ENCODE results near the gene GRIK3. TPM values are rescaled to one million over a fixed set of nuclear protein-coding genes. Genes with fewer than 3 reads are reported as not detected.

Gene GRIK3
- total RNA-seq, 1 experiment from 2014 or later = not detected

GRCh38 chr1:36857754-36858153 is 176.6 kb downstream of the GRIK3 start:
- no peak for DNase-seq (ENCODE audit: low spot score)

GRCh38 chr1:36855699-36856494 is 178.4 kb downstream of the GRIK3 start:
- DNase-seq (ENCODE audit: low spot score) = no peak

GRCh38 chr1:36853638-36854037 is 180.7 kb downstream of the GRIK3 start:
- DNase-seq (ENCODE audit: low spot score) = no peak

- DNase-seq (ENCODE audit: low spot score) = no peak
These were observed 181.7 kb downstream of the GRIK3 start for GRCh38 chr1:36852586-36852985.

GRCh38 chr1:36851595-36851994 is 182.7 kb downstream of the GRIK3 start:
- no peak for DNase-seq (ENCODE audit: low spot score)

- DNase-seq (ENCODE audit: low spot score) = no peak
These were observed 183.2 kb downstream of the GRIK3 start for GRCh38 chr1:36851087-36851486.

- DNase-seq (ENCODE audit: low spot score) = no peak
These were observed 184.4 kb downstream of the GRIK3 start for GRCh38 chr1:36849956-36850355.

GRCh38 chr1:36847761-36848160 is 186.6 kb downstream of the GRIK3 start:
- DNase-seq (ENCODE audit: low spot score) = no peak

GRCh38 chr1:36847186-36847585 is 187.1 kb downstream of the GRIK3 start:
- no peak for DNase-seq (ENCODE audit: low spot score)

- DNase-seq (ENCODE audit: low spot score) = no peak
These were observed 188.0 kb downstream of the GRIK3 start for GRCh38 chr1:36846357-36846756.

GRCh38 chr1:36845802-36846201 is 188.5 kb downstream of the GRIK3 start:
- no peak for DNase-seq (ENCODE audit: low spot score)

- no peak for DNase-seq (ENCODE audit: low spot score)
These were observed 189.4 kb downstream of the GRIK3 start for GRCh38 chr1:36844917-36845316.

- DNase-seq (ENCODE audit: low spot score) = no peak
These were observed 190.3 kb downstream of the GRIK3 start for GRCh38 chr1:36843906-36844610.

GRCh38 chr1:36843027-36843426 is 191.3 kb downstream of the GRIK3 start:
- DNase-seq (ENCODE audit: low spot score) = no peak

- no peak for DNase-seq (ENCODE audit: low spot score)
These were observed 191.9 kb downstream of the GRIK3 start for GRCh38 chr1:36842448-36842847.

GRCh38 chr1:36839485-36839884 is 194.8 kb downstream of the GRIK3 start:
- no peak for DNase-seq (ENCODE audit: low spot score)

- DNase-seq (ENCODE audit: low spot score) = no peak
These were observed 195.4 kb downstream of the GRIK3 start for GRCh38 chr1:36838888-36839287.

GRCh38 chr1:36836916-36837315 is 197.4 kb downstream of the GRIK3 start:
- DNase-seq (ENCODE audit: low spot score) = no peak

- DNase-seq (ENCODE audit: low spot score) = no peak
These were observed 198.0 kb downstream of the GRIK3 start for GRCh38 chr1:36836196-36836883.

GRCh38 chr1:36835696-36836095 is 198.6 kb downstream of the GRIK3 start:
- no peak for DNase-seq (ENCODE audit: low spot score)

- DNase-seq (ENCODE audit: low spot score) = no peak
These were observed 199.2 kb downstream of the GRIK3 start for GRCh38 chr1:36835017-36835695.

- DNase-seq (ENCODE audit: low spot score) = no peak
These were observed 199.7 kb downstream of the GRIK3 start for GRCh38 chr1:36834586-36834985.

Data from H4 (cell line).